ENCODE measurements around the gene AAK1. TPM values are rescaled to one million over a fixed set of nuclear protein-coding genes. Genes with fewer than 3 reads are reported as not detected.

Gene AAK1
- total and polyA plus RNA-seq, 4 donors: 10.0 to 56.2 (median 27.3) TPM

DNA sequence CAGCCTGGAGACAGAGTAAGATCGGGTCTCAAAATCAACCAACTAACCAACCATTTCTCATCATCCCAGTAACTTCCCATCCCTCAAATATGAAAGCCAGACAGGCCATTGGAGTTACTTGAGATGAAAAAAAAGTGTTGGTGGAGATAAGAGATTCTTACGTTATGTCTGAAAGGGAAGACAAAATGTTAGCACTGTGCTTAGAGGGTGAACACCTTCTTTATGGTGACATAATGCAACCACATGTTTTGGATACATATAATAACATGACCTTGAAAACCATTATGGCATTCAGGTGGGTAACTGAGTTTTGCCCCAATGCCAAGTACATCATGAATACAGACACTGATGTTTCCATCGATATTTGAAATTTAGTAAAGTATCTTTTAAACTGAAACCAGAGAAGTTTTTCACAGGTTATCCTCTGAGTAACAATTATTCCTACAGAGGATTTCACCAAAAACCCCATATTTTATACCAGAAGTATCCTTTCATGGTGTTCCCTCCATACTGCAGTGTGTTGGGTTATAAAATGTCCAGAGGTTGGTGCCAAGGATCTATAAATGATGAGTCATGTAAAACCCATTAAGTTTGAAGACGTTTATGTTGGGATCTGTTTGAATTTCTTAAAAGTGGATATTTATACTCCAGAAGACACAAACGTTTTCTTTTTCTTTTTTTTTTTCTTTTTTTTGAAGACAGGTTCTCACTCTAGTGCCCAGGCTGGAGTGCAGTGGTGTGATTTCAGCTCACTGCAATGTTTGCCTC lies 45.5 kb downstream of the AAK1 start:
- ATAC-seq (ENCODE audit: insufficient read depth, low FRiP score): no peak
- 82 to 83% methylated on average over 5 of the region's 5 CpGs for WGBS, 2 donors
- H3K4me3 ChIP-seq: no peak overlapping the region

DNA sequence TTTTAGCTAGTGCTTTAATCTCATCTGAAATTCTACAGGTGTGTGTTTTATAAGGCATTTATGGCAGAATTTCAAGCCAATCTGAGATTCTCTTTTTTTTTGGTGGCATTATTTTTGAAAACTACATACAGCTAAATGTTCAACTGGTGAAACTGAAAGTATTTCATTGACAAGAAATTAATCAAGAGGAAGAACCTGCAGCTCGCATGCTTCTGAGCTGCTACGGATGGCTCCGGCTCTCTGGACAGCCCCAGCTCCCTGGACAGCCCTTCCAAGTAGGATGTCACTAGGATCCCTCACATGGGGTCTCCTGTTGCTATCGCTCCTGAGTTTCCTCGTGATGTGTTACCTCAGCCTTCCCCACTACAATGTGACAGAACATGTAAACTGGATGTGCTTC lies 46.4 kb downstream of the AAK1 start:
- Histone ChIP-seq H3K4me1 (ENCODE audit: control insufficient read depth in 5 of 5, insufficient read depth in 5 of 5, low read length in 5 of 5) (peaks cover 0 to 23% (median 0%) of the 10 kb centered on the region in 5 donors), H3K36me3 (ENCODE audit: control insufficient read depth in 4 of 4, insufficient read depth in 4 of 4, low read length in 4 of 4) (no peaks in the 10 kb centered on the region), H3K27ac (ENCODE audit: low read depth in 1 of 2, low read length in 1 of 2) (no peak overlapping the region), H3K9me3 (ENCODE audit: control insufficient read depth in 4 of 4, insufficient read depth in 3 of 4, low read length in 3 of 4) (no peaks in the 10 kb centered on the region), H3K27me3 (ENCODE audit: control insufficient read depth in 3 of 3, insufficient read depth in 3 of 3, low read length in 2 of 3) (no peaks in the 10 kb centered on the region), H3K9ac (ENCODE audit: insufficient read depth in 1 of 2, low read length in 2 of 2) (no peak overlapping the region), H3K4me3 (no peak overlapping the region)
- DNase-seq (no peak), ATAC-seq (ENCODE audit: insufficient read depth, low FRiP score) (no peak)
- 60 to 70% methylated on average over 5 of the region's 5 CpGs for WGBS, 2 donors
- TF ChIP-seq, protein P1, sequence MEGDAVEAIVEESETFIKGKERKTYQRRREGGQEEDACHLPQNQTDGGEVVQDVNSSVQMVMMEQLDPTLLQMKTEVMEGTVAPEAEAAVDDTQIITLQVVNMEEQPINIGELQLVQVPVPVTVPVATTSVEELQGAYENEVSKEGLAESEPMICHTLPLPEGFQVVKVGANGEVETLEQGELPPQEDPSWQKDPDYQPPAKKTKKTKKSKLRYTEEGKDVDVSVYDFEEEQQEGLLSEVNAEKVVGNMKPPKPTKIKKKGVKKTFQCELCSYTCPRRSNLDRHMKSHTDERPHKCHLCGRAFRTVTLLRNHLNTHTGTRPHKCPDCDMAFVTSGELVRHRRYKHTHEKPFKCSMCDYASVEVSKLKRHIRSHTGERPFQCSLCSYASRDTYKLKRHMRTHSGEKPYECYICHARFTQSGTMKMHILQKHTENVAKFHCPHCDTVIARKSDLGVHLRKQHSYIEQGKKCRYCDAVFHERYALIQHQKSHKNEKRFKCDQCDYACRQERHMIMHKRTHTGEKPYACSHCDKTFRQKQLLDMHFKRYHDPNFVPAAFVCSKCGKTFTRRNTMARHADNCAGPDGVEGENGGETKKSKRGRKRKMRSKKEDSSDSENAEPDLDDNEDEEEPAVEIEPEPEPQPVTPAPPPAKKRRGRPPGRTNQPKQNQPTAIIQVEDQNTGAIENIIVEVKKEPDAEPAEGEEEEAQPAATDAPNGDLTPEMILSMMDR (IDR thresholded peaks at IDR 0.05; ENCODE audit: control extremely low read depth, extremely low read depth): no peak

More for the DNA sequence above, 45.5 kb downstream of the AAK1 start:
- no peak for DNase-seq
- no peaks in the 10 kb centered on the region for H3K9me3 ChIP-seq (ENCODE audit: control insufficient read depth in 4 of 4, insufficient read depth in 3 of 4, low read length in 3 of 4)
- no peak overlapping the region for H3K27ac ChIP-seq (ENCODE audit: low read depth in 1 of 2, low read length in 1 of 2)
- H3K9ac ChIP-seq (ENCODE audit: insufficient read depth in 1 of 2, low read length in 2 of 2): no peak overlapping the region
- no peaks in the 10 kb centered on the region for H3K27me3 ChIP-seq (ENCODE audit: control insufficient read depth in 3 of 3, insufficient read depth in 3 of 3, low read length in 2 of 3)
- peaks cover 0 to 24% (median 0%) of the 10 kb centered on the region in 5 donors for H3K4me1 ChIP-seq (ENCODE audit: control insufficient read depth in 5 of 5, insufficient read depth in 5 of 5, low read length in 5 of 5)
- H3K36me3 ChIP-seq (ENCODE audit: control insufficient read depth in 4 of 4, insufficient read depth in 4 of 4, low read length in 4 of 4): no peaks in the 10 kb centered on the region
- TF ChIP-seq, protein P1 (IDR thresholded peaks at IDR 0.05; ENCODE audit: control extremely low read depth, extremely low read depth): no peak

DNA sequence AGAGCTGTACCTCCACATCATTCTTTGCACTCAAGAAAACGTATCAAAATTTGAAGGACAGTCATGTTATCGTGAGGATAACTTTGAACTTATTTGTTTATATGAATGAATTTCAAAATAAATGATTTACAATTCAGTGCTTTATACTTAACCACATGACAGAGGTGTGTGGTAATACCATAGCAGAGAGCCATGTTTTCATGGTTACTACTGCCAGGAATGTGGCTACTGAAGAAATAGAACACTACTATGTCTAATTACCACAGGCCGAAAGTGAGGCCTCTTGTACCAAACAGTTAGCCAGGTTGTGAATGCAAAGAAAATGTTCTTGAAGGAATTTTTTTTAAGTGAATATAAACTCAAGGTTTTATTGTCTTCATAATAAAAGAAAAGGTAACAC lies 49.2 kb downstream of the AAK1 start:
- Histone ChIP-seq H3K36me3 (ENCODE audit: control insufficient read depth in 4 of 4, insufficient read depth in 4 of 4, low read length in 4 of 4) (no peaks in the 10 kb centered on the region), H3K4me3 (no peak overlapping the region), H3K9ac (ENCODE audit: insufficient read depth in 1 of 2, low read length in 2 of 2) (no peak overlapping the region), H3K27me3 (ENCODE audit: control insufficient read depth in 3 of 3, insufficient read depth in 3 of 3, low read length in 2 of 3) (no peaks in the 10 kb centered on the region), H3K4me1 (ENCODE audit: control insufficient read depth in 5 of 5, insufficient read depth in 5 of 5, low read length in 5 of 5) (peaks cover 0 to 31% (median 0%) of the 10 kb centered on the region in 5 donors), H3K27ac (ENCODE audit: low read depth in 1 of 2, low read length in 1 of 2) (no peak overlapping the region), H3K9me3 (ENCODE audit: control insufficient read depth in 4 of 4, insufficient read depth in 3 of 4, low read length in 3 of 4) (no peaks in the 10 kb centered on the region)
- no peak for ATAC-seq (ENCODE audit: insufficient read depth, low FRiP score)
- TF ChIP-seq, protein P1 (IDR thresholded peaks at IDR 0.05; ENCODE audit: control extremely low read depth, extremely low read depth): no peak
- no peak for DNase-seq
- 80 to 89% methylated on average over 3 of the region's 3 CpGs for WGBS, 2 donors

All from lung (tissue), 12 donors.